GM23248 (cell line): ENCODE data around the gene AQP10.
"Not testable (repeated sequence)": the region's sequence is repeated elsewhere in the genome, so short reads cannot be mapped to it uniquely, and the experiment has no call there.

Experiments used
- EZH2 ChIP-seq: fragments of 200-600 bp; sonication (generic); IDR thresholded peaks from 2 replicates; pipeline ENCODE4 v1.6.1; 2018; ENCODE audit warnings: antibody characterized with exemption, mild to moderate bottlenecking; ENCODE audit not compliant: insufficient read depth, poor library complexity, severe bottlenecking
- EZH2phosphoT487 ChIP-seq: fragments of 200-600 bp; sonication (generic); IDR thresholded peaks from 2 replicates; pipeline ENCODE4 v1.6.1; 2018; ENCODE audit warnings: antibody characterized with exemption, moderate library complexity, mild to moderate bottlenecking, low read depth; ENCODE audit not compliant: insufficient read depth

DNA sequence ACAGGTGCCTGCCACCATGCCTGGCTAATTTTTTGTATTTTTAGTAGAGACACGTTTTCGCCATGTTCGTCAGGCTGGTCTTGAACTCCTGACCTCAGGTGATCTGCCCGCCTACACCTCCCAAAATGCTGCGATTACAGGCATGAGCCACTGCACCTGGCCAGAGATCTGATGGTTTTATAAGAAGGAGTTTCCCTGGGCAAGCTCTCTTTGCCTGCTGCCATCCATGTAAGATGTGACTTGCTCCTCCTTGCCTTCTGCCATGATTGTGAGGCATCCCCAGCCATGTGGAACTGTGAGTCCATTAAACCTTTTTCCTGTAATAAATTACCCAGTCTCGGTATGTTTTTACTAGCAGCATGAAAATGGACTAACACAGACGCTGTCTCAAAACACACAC is 11.8 kb upstream of the AQP10 start:
- not testable (repeated sequence) for TF ChIP-seq EZH2, EZH2phosphoT487
